Measurements from ENCODE around the gene LMTK2.
A peak's percentile ranks its signal among the peaks of the same experiment; 100 is the strongest.

LMTK2 gene

GRCh38 chr7:98106647-98107312 lies at the start of gene LMTK2:
TSS of gene LMTK2 (plus strand) at chr7:98106862. CDS start at chr7:98107178, 316 bp downstream.
- DNase-seq = peak; percentile 80

DNA sequence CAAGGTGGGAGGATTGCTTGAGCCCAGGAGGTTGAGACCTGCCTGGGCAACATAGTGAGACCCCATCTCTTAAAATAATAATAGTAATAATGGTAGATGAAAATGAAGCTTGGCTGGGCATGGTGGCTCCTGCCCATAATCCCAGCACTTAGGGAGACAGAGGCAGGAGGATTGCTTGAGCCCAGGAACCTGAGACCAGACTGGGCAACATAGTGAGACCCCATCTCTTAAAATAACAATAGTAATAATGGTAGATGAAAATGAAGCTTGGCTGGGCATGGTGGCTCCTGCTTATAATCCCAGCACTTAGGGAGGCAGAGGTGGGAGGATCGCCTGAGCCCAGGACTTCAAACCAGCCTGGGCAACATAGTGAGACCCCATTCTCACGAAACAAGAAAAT lies 49.5 kb upstream of the LMTK2 start:
- no peak for DNase-seq

DNA sequence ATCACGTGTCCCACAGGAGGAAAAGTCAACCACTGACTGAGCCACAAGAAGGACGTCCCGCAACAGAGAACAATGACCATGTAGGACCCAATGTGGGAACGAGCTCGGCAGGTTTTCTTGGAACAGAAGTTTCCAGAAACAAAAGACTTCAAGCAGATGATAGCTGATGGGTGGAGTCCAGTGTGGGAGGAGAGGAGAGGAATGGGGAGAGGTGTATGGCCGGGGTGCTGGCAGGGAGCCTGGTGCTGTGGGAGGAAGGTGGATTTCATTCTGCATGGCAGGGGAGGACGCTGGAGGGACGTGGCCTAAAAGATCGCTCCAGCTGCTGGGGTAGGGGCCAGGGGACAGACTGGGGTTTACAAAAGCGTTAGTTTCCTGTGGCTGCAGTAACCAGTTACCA lies 48.5 kb upstream of the LMTK2 start:
- peak; percentile 33 for DNase-seq

- no peak for DNase-seq
Measured at GRCh38 chr7:98064233-98064632, 42.4 kb upstream of the LMTK2 start.

GRCh38 chr7:98066208-98066607 lies 40.5 kb upstream of the LMTK2 start:
- no peak for DNase-seq

DNA sequence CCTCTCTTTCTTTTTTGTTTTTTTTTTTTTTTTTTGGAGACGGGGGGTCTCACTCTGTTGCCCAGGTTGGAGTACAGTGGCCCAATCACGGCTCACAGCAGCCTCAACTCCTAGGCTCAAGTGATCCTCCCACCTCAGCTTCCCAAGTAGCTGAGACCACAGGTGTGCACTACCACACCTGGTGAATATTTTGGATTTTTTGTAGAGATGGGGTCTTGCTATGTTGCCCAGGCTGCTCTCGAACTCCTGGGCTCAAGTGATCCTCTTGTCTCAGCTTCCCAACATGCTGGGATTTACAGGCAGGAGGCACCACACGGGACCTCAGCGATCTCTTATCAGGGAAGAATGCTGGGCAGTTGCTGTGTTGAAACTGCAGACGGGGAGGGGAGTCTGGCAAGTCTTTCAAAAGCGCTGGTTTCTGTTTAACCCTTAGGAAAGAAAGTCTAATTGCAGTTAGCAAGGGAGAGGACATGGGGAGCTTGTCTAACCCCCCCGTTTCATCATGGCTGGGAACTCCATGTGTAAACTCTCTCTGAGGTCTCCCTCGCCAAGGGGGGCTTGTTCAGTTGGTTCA lies 39.6 kb upstream of the LMTK2 start:
- peak; percentile 53 for DNase-seq

DNA sequence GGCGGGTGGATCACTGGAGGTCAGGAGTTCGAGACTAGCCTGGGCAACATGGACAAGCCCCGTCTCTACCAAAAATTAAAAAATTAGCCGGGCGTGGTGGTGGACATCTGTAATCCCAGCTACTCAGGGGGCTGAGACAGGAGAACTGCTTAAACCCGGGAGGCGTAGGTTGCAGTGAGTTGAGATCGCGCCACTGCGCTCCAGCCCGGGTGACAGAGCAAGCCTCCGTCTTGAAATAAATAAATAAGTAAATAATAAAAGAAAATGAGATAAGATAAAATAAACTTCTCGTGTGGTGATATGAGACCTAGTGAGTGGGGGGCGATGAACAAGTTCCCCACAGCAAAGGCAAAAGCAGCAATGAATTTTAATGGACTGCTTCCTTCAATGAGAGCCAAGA lies 33.6 kb upstream of the LMTK2 start:
- no peak for DNase-seq

GRCh38 chr7:98075801-98076200 lies 30.9 kb upstream of the LMTK2 start:
- DNase-seq = no peak

DNA sequence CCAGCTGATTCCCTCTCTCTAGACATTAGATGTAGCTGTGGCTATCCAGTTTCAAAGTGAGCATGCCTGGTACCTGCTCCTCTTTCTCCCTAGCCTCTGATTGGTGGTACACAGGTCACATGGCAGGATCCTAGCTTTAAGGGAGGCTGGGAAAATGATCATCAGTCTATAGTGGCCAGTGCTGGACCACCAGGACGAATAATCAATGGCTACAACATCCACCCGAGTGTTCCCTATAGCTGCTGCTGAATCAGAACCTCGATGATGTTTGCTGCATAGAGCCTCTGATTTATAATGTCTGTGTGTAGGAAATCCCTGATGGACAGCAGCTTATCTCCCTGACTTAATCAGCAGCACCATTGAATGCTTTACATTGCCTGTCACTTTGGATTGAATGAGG lies 28.9 kb upstream of the LMTK2 start:
- no peak for DNase-seq

GRCh38 chr7:98078197-98078870 lies 28.3 kb upstream of the LMTK2 start:
- no peak for DNase-seq

- DNase-seq = no peak
Measured at GRCh38 chr7:98079891-98080648, 26.6 kb upstream of the LMTK2 start.

DNA sequence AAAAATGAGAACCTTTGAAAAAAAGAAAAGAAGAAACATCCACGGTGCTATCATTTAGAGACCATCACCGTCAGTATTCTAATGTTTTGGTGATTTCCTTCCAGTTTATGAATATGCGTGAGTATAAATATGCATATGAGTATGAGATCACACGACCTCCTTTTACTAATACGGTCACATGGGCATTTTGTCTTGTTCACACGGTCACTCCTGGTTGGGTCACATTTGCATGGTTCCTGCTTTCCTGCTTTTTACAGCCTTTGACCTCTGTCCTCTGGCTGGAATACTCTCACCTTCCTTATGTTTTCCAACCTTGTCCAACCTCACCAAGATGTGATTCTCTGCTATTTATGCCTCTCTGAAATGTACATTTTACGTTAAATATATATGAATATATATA lies 25.3 kb upstream of the LMTK2 start:
- DNase-seq = no peak

DNA sequence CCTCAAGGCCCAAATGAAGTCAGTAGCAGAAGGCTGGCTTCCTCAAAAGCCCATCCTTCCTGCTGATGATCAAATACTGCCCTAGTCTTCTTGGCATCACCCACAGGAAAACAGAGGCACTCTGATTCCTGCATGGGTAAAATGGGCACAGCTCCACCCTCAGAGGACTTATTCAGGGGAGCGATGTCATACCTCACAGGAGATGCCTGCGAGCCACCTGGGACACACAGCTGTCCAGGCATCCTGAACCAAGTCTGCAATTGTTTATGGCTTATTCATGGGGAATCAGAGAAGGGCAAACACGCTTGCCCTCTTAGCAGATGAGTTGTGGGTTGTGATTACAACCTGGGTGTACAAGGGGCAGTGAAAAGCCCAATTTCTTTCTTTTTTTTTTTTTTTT lies 22.0 kb upstream of the LMTK2 start:
- DNase-seq = no peak

GRCh38 chr7:98085674-98086073 lies 21.0 kb upstream of the LMTK2 start:
- DNase-seq = no peak

DNA sequence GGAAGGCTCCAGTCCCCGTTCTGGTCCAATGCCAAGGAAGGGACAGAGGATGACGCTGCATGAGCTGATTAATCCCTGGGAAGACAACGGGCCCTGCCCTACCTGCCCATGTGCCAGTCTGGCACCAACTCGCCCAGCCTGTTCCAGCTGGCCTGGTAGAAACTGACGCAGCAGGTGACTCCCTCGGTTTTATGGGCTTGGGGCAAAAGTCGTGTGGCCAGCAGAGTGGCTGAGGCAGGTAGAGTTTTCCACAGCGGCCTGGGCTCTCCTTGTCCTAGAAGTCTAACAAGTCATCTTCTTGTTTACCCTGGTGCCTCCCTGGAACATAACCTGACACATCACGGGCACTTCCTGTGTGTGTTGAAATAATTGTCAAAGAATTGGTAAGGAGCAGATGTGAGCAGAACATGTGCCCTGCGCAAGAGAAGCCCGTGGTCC lies 20.4 kb upstream of the LMTK2 start:
- no peak for DNase-seq

DNA sequence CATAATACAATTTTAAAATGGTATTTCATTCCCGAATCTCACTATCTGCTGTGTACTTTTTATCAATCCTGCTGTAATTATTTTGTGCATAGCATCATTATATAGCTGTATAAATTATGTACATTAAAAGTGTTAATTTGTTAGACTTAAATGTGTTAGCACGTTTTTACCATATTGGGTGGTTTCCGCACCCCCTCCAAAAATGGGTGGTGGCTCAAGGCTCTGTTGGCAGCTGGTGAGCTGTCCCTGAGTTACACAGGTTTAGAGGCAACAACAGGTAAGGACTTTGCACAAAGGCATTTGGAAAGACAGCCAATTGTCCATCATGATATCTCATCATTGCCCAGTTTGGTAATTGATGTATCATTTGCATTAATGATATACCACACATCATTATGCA lies 18.6 kb upstream of the LMTK2 start:
- DNase-seq = no peak

- no peak for DNase-seq
Measured at GRCh38 chr7:98090116-98090515, 16.5 kb upstream of the LMTK2 start.

DNA sequence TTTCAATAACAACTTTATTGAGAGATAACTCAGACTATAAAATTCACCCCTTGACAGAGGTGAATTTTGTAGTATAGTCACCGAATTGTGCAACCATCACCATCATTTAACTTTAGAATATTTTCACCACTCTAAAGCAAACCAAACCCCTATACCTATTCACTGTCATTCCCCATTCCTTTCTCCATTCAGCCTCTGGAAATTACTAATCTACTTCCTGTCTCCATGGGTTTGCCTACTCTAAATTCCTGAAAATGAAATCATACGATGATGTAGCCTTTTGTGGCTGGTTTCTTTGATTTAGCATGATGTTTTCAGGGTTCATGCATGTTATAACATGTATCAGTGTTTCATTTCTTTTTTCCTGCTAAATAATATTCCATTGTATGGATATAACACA lies 15.6 kb upstream of the LMTK2 start:
- peak; percentile 71 for DNase-seq

DNA sequence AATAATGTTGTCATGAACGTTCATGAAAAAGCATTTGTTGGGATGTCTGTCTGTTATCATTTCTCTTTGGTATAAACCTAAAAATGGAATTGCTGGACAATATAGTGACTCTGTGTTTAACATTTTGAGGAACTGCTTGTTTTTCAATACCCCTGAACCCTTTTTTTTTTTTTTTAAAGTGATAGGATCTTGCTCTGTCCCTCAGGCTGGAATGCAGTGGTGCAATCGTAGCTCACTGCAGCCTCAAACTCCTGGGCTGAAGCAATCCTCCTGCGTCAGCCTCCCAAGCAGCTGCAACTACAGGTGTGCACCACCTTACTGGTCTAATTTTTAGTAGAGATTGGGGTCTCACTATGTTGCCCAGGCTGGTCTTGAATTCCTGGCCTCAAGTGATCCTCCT lies 15.1 kb upstream of the LMTK2 start:
- DNase-seq = no peak

DNA sequence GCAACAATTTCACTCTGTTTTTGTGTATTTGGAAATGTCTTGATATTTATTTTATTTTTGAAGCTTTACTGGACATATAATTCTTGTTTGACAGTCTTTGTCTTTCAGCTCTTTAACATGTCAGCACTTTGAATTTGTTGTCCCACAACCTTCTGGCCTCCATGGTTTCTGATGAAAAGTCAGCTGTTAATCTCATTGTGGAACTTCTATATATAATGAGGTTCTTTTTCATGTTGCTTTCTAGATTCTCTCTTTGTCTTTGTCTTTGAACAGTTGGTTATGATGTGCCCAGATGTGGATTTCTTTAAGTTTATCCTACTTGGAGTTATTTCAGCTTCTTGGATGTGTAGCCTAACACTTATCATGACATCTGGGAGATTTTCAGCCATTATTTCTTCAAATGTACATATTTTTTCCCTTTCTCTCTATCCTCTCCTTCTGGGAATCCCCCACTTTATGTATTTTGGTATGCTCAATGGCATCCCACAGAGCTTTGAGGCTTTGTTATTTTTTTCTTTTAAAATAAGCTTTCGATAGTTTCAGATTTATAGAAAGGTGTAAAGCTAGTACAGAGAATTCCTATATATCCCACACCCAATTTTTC lies 9.5 kb upstream of the LMTK2 start:
- peak; percentile 11 for DNase-seq

GRCh38 chr7:98100088-98100487 lies 6.6 kb upstream of the LMTK2 start:
- DNase-seq = no peak

DNA sequence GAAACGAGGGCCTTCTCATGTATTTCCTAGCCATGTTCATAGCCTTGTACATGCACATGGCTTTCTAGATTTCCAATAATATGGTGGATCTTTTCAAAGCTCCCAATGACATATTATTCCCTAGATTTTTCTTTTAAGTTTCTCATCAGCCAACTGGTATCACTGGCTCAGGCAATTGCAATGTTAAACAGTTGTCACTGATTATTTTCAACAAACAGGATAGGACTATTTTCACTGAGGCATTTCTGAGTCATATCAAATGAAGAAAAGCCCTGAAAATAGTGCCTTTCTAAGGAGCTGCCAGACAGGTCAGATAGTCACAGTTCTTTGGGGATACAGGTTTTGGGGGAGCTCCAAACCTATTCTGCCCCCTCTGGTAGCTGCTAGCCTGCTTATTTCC lies 4.5 kb upstream of the LMTK2 start:
- DNase-seq = no peak

- DNase-seq = no peak
Measured at GRCh38 chr7:98105942-98106544, 619 bp upstream of the LMTK2 start.
